H7 (cell line): ENCODE measurements around the gene LAMC1. TPM values are rescaled to one million over a fixed set of nuclear protein-coding genes. Genes with fewer than 3 reads are reported as not detected.

Experiments used
- DNase-seq: peaks from one replicate; pipeline ENCODE4 v3.0.0; 2012
- H3K27me3 ChIP-seq: 2 replicates; pipeline ENCODE4 v1.6.0; 2011; ENCODE audit warnings: mild to moderate bottlenecking, low read length; ENCODE audit not compliant: control insufficient read depth, insufficient read depth
- H3K36me3 ChIP-seq: replicated peaks from 2 replicates; pipeline ENCODE4 v1.5.1; 2011; ENCODE audit warnings: low read length; ENCODE audit not compliant: control insufficient read depth, insufficient read depth
- H3K4me3 ChIP-seq: 2 replicates; pipeline ENCODE4 v1.5.1; 2011; ENCODE audit warnings: low read depth, mild to moderate bottlenecking, control low read depth, low read length, moderate library complexity; ENCODE audit not compliant: insufficient read depth
- total RNA-seq: library from RNA; depleted of rRNA; stranded (reverse); fragments of >200 nt; shearing (Covaris generic); gene quantifications from 2 replicates; pipeline ENCODE4 v1.2.3, GENCODE V29; 2014

The LAMC1 gene
- total RNA-seq, 1 experiment from 2014 or later, result 116 TPM

DNA sequence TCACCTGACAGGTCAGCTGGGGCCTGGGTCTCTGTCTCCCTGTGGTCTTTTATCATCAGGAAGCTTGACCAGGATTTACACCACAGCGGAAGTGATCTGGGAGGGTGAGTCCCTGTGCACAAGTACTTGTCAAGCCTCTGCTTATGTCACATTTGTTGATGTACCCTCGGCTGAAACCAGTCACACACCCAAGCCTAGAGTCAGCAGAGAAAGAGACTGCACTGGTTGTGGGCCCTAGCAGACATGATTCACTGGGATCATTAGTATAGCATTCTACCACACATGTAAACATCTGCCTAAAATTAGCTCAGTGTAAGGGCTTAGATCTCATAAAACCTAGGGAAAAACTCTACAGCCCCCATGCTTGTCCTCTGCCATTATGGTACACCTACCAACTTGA is 83.5 kb downstream of the LAMC1 start:
- Histone ChIP-seq H3K27me3 (no peaks in the 10 kb centered on the region), H3K36me3 (no peaks in the 10 kb centered on the region; the same call in none of the 2 replicates), H3K4me3 (no peak overlapping the region)
- DNase-seq, result no peak

DNA sequence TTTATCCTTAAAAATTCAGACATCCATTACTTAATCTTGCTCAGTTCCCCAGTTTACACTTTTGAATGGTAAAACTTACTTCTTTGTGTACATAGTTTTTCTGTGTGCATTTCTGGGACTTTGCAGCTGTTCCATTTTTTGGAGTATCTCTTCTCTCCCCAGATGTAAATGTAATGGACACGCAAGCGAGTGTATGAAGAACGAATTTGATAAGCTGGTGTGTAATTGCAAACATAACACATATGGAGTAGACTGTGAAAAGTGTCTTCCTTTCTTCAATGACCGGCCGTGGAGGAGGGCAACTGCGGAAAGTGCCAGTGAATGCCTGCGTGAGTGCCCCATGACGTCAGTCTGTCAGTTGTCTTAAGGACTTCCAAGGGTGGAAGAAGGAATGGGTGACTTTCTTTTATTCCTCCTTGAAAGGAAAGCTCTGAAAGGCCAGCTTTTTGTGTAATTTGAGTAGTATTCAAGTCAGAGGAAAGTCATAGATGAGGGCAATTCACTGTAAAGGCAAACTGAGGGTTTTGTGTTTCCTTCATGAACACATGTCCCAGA is 87.2 kb downstream of the LAMC1 start:
- Histone ChIP-seq H3K27me3 (no peaks in the 10 kb centered on the region), H3K4me3 (no peak overlapping the region), H3K36me3 (no peaks in the 10 kb centered on the region; the same call in 1 of the 2 replicates)
- DNase-seq, result no peak

DNA sequence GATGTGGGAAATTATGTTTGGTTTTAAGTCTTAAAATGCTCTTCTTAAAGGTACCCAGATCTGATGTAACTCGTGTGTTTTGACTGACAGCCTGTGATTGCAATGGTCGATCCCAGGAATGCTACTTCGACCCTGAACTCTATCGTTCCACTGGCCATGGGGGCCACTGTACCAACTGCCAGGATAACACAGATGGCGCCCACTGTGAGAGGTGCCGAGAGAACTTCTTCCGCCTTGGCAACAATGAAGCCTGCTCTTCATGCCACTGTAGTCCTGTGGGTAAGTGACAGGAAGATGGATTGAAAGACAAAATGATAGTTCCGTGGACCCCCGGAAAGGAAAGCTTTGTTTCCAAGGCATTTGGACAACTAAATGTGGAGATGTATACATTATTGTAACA is 91.2 kb downstream of the LAMC1 start:
- no peaks in the 10 kb centered on the region for H3K27me3 ChIP-seq
- H3K4me3 ChIP-seq, result no peak overlapping the region
- no peak for DNase-seq
- H3K36me3 ChIP-seq, result peaks cover 9% of the 10 kb centered on the region

DNA sequence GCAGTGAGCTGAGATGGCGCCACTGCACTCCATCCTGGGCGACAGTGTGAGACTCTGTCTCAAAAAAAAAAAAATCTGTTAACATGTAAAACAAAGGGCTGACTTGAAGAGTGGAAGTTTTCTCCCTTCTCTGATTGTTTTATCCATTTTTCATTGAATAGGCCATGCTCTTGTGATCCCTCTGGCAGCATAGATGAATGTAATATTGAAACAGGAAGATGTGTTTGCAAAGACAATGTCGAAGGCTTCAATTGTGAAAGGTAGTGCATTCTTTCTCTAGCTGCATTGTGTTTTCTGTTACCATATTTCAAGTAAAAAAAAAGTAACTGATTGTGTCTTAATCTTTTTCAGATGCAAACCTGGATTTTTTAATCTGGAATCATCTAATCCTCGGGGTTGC is 93.2 kb downstream of the LAMC1 start:
- peaks cover 11% of the 10 kb centered on the region for H3K36me3 ChIP-seq
- DNase-seq, result no peak

DNA sequence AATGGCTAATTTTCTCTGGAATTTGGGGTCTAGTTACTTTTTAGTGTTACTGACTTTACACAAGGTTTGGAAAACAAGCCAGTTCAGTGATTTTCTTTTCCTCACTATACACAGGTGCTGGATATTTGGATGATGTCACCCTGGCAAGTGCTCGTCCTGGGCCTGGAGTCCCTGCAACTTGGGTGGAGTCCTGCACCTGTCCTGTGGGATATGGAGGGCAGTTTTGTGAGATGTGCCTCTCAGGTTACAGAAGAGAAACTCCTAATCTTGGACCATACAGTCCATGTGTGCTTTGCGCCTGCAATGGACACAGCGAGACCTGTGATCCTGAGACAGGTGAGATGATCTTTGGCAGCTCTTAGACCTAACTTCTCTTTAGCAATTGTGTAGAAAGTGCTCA is 98.4 kb downstream of the LAMC1 start:
- DNase-seq, result no peak
- no peaks in the 10 kb centered on the region for H3K27me3 ChIP-seq
- peaks cover 33% of the 10 kb centered on the region for H3K36me3 ChIP-seq
- no peak overlapping the region for H3K4me3 ChIP-seq

More for the DNA sequence above, 93.2 kb downstream of the LAMC1 start:
- Histone ChIP-seq H3K27me3 (no peaks in the 10 kb centered on the region), H3K4me3 (no peak overlapping the region)

DNA sequence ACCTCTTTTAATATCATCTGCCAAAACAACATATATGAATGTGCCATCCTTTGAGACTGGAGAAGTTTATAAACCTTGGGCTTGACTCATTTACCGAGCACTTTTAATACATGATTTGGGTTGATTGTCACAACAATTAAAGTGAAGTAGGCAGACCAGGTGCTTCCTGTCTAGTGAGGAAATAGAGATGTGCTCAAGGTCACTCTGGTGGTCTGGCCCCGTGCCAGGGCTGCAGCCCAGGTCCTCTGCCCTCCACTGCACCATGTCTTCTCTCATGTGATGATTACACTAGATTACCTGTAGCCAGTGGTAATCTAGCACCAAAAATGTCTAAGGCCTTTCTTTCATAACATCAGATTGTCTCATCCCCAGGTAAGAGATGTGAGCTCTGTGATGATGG is 101.0 kb downstream of the LAMC1 start:
- no peak for DNase-seq
- Histone ChIP-seq H3K36me3 (peaks cover 31% of the 10 kb centered on the region), H3K27me3 (no peaks in the 10 kb centered on the region), H3K4me3 (no peak overlapping the region)

DNA sequence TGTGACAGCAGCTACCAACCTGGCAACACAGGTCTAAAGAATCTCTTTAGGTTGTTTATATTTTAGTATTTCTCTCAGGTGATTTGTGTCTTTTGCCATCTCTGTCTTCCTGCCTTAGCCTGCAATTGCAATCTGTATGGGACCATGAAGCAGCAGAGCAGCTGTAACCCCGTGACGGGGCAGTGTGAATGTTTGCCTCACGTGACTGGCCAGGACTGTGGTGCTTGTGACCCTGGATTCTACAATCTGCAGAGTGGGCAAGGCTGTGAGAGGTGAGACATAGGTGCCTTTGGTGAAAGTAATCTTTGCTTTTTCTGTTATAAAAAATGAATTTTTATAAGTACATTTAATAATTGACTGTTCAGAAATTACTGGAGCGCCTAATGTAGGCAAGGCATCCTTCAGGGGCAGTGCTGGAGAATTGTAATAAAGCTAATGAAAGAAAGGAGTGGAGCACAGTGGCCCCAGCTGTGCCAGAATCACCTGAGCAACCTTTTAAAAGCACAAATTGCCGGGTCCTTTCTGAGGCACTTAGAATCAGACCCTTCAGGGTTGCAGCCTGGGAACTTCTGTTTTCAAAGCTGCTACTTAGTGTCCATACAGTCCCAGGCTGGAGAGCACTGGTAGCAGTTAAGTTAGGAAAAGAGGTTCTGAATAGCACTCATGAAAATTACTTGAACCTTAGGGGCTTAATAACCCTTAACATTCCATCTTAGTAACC is 102.2 kb downstream of the LAMC1 start:
- Histone ChIP-seq H3K4me3 (no peak overlapping the region), H3K36me3 (peaks cover 29% of the 10 kb centered on the region), H3K27me3 (no peaks in the 10 kb centered on the region)
- no peak for DNase-seq

DNA sequence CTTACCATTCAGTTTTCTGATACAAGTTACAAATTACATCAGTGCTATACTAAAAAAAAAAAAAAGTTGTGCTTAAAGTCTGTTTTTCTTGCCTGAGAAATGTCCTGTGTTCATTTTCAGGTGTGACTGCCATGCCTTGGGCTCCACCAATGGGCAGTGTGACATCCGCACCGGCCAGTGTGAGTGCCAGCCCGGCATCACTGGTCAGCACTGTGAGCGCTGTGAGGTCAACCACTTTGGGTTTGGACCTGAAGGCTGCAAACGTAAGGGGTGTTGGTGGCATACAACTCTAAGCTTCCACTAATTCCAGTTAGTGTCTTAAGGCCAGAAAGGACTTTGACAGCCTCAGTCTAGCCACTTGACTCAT is 102.8 kb downstream of the LAMC1 start:
- H3K4me3 ChIP-seq, result no peak overlapping the region
- DNase-seq, result no peak
- peaks cover 29% of the 10 kb centered on the region for H3K36me3 ChIP-seq
- no peaks in the 10 kb centered on the region for H3K27me3 ChIP-seq

DNA sequence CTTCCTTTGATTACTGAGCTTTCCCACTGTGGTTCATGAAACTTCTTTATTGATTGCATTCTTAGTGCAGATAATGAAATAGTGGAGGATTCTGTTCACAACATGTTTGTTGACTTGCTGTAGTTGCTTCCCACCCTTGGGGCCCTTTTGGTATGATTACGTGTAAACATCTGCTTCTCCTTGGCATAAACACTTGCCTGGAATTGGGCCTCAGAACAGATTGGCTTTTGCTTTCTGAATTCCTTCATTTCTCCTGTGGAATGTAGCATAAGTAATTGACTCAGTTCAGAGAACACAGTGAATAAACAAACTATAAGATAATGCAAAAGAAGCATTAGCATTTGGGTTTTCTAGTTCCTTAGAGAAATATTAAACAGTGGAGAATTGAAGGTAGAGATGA is 103.3 kb downstream of the LAMC1 start:
- no peak for DNase-seq
- Histone ChIP-seq H3K4me3 (no peak overlapping the region), H3K36me3 (peaks cover 29% of the 10 kb centered on the region), H3K27me3 (no peaks in the 10 kb centered on the region)

DNA sequence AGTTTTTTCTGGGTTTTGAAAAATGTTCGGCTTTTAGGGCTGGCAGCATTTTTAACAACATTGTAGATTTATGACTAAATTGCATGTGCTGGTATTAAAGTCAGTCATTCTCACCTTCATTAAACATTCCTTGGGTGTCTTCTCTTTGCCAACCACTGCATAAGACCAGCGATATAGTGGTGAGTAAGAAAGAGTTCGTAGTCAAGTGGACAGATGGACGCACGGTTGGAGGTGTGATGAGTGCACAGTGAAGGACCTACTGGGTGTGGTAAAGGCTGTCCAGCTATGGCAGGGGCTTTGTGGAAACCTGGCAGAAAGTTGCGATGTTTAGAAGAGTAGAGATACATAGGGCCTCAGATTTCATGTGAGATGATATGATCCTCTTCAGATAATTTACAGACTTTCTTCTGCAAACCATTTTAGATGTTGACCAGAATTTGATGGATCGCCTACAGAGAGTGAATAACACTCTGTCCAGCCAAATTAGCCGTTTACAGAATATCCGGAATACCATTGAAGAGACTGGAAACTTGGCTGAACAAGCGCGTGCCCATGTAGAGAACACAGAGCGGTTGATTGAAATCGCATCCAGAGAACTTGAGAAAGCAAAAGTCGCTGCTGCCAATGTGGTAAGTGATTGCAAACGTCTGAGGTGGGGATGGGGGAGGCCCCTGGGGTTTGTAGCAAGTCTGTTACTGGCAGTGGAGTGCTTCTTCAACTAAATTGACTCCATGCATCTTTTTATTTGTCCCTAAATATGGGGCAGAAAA is 106.9 kb downstream of the LAMC1 start:
- Histone ChIP-seq H3K27me3 (no peaks in the 10 kb centered on the region), H3K4me3 (no peak overlapping the region), H3K36me3 (peaks cover 18% of the 10 kb centered on the region)
- DNase-seq, result no peak

DNA sequence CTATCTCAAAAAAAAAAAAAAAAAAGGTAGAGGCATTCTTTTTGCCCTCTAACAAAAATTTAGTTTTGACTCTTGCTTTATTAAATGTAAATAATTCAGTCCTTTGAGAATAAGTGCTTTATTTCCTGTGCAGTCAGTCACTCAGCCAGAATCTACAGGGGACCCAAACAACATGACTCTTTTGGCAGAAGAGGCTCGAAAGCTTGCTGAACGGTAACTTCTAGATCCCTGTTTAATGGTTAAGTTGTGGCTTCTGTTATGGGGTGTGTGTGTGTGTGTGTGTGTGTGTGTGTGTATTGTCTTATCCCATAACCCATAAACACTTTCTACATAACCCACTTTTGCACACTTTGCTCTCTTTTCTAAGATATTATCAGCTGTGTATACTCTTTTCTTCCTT is 107.9 kb downstream of the LAMC1 start:
- H3K27me3 ChIP-seq, result no peaks in the 10 kb centered on the region
- DNase-seq, result no peak
- H3K4me3 ChIP-seq, result no peak overlapping the region
- H3K36me3 ChIP-seq, result peaks cover 13% of the 10 kb centered on the region

DNA sequence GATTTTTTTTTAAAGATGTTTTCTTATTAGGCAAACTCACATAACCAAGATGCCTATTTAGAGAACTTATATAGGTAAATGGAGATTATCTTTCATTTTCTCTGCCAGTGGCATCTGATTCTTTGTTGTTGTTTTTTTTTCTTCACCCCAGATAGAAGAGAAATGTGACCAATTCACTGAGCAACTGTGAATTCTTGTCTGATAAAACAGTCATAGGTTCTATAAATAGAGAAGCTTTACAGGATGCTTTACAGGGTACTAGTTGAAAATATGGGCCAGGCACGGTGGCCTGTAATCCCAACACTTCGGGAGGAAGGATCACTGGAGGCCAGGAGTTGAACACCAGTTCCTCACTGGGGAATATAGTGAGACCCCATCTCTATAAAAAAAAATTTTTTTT is 112.1 kb downstream of the LAMC1 start:
- Histone ChIP-seq H3K27me3 (no peaks in the 10 kb centered on the region), H3K36me3 (peaks cover 10% of the 10 kb centered on the region), H3K4me3 (no peak overlapping the region)
- DNase-seq, result no peak

DNA sequence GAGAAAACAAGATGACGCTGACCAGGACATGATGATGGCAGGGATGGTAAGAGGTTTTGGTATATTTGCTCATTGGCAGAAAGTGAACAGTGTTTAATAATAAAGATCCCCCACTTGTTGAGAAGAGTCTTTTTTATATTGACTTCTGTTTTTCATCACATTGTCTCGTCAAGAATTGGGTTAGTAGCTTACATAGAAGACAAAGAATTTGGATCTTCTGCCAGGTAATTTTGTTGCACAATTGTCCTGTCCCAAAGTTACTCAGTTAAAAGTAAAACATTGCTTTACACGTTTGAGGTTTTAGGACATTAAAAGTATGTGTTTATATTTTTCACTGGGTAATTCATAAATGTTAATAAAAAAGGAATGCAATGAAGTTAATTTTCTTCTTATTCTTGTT is 114.6 kb downstream of the LAMC1 start:
- no peak overlapping the region for H3K4me3 ChIP-seq
- no peak for DNase-seq
- H3K27me3 ChIP-seq, result no peaks in the 10 kb centered on the region
- peaks cover 10% of the 10 kb centered on the region for H3K36me3 ChIP-seq

DNA sequence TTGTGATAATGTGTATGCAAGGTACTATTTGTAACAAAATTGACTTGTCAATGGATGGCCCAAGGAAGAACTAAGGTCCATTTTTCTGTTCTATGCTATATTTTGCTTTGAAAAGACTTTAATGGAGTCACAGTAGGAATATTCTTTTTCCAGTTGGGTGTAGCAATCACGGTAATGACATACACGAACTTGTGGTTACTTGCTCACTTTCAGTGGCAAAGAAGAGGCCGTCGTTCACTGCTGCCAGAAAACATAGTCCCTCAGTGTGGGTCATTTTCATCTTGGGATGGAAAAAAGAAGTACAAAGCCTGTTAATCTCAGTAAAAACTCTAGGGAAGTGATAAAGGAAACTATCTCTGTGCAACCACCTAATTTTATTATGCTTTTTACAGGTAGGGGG is 115.1 kb downstream of the LAMC1 start:
- DNase-seq, result no peak
- no peak overlapping the region for H3K4me3 ChIP-seq
- H3K27me3 ChIP-seq, result no peaks in the 10 kb centered on the region
- peaks cover 9% of the 10 kb centered on the region for H3K36me3 ChIP-seq

DNA sequence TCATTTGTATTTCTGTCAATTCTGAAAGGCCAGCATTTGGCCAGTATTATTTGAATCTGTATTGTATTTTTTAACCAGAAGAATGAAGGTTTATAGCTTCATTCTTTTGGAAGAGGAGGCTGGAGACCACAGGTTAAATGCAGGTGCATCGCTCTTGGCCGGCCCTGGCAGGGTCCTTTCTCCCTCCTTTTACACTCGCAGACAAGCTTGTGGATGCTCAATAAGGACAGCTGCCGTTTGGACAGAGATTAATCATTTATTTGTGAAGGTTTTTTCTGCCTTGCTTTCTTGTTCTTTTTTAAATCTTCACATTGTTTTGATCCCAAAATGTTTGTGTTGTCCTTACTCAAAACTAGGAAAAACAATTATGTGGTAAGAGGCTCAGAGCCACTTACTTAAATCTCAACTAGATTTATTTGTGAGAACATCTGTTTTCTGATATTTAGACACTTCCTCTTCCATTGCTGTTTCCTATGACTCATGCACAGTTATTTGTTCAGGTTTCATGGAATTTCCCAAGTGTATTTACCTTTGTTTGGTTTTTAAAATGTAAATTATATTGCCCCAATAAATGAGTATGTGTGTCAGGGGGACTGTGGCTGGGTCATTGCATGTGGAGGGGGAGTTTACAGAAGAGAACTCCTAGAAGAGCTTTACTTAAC is 116.2 kb downstream of the LAMC1 start:
- Histone ChIP-seq H3K36me3 (peaks cover 8% of the 10 kb centered on the region), H3K27me3 (no peaks in the 10 kb centered on the region), H3K4me3 (no peak overlapping the region)
- DNase-seq, result no peak
